Measurements from ENCODE around the gene CBFA2T2. TPM values are rescaled to one million over a fixed set of nuclear protein-coding genes. Genes with fewer than 3 reads are reported as not detected.
A peak's percentile ranks its signal among the peaks of the same experiment; 100 is the strongest.

Gene CBFA2T2
- total RNA-seq, 1 donor from 2014 or later = 84.1 TPM

- H3K36me3 Mint-ChIP-seq (ENCODE audit: unreplicated experiment) = no peaks in the 10 kb centered on the region
- H3K27me3 Mint-ChIP-seq (ENCODE audit: unreplicated experiment) = peaks cover 21% of the 10 kb centered on the region
- peaks cover 35% of the 10 kb centered on the region for H3K9me3 Mint-ChIP-seq (ENCODE audit: unreplicated experiment)
- peak overlapping the region; percentile 67 for H3K4me3 Mint-ChIP-seq (ENCODE audit: unreplicated experiment)
- no peak for TF ChIP-seq CTCF (IDR thresholded peaks at IDR 0.05; ENCODE audit: partially characterized antibody, unreplicated experiment)
- H3K4me1 Mint-ChIP-seq (ENCODE audit: low read depth, unreplicated experiment) = peaks cover 57% of the 10 kb centered on the region
- no peak for DNase-seq
- peak overlapping the region; percentile 88 for H3K27ac Mint-ChIP-seq (ENCODE audit: unreplicated experiment)
These were observed 161.1 kb downstream of the CBFA2T2 start for GRCh38 chr20:33650753-33651561.

GRCh38 chr20:33651562-33652048 lies 161.7 kb downstream of the CBFA2T2 start:
- Mint-ChIP-seq H3K36me3 (ENCODE audit: unreplicated experiment) (no peaks in the 10 kb centered on the region), H3K27me3 (ENCODE audit: unreplicated experiment) (peaks cover 21% of the 10 kb centered on the region), H3K4me3 (ENCODE audit: unreplicated experiment) (peak overlapping the region; percentile 67), H3K9me3 (ENCODE audit: unreplicated experiment) (peaks cover 32% of the 10 kb centered on the region), H3K27ac (ENCODE audit: unreplicated experiment) (peak overlapping the region; percentile 88), H3K4me1 (ENCODE audit: low read depth, unreplicated experiment) (peaks cover 55% of the 10 kb centered on the region)
- no peak for TF ChIP-seq CTCF (IDR thresholded peaks at IDR 0.05; ENCODE audit: partially characterized antibody, unreplicated experiment)
- no peak for DNase-seq

- Mint-ChIP-seq H3K27me3 (ENCODE audit: unreplicated experiment) (peaks cover 18% of the 10 kb centered on the region), H3K9me3 (ENCODE audit: unreplicated experiment) (peaks cover 32% of the 10 kb centered on the region), H3K4me3 (ENCODE audit: unreplicated experiment) (no peak overlapping the region), H3K4me1 (ENCODE audit: low read depth, unreplicated experiment) (peaks cover 52% of the 10 kb centered on the region), H3K36me3 (ENCODE audit: unreplicated experiment) (no peaks in the 10 kb centered on the region), H3K27ac (ENCODE audit: unreplicated experiment) (peak overlapping the region; percentile 31)
- TF ChIP-seq CTCF (IDR thresholded peaks at IDR 0.05; ENCODE audit: partially characterized antibody, unreplicated experiment) = peak; percentile 84
- peak; percentile 84 for DNase-seq
These were observed 163.5 kb downstream of the CBFA2T2 start for GRCh38 chr20:33653218-33653899.

GRCh38 chr20:33653900-33654596 lies 164.2 kb downstream of the CBFA2T2 start:
- Mint-ChIP-seq H3K4me3 (ENCODE audit: unreplicated experiment) (no peak overlapping the region), H3K9me3 (ENCODE audit: unreplicated experiment) (peaks cover 30% of the 10 kb centered on the region), H3K4me1 (ENCODE audit: low read depth, unreplicated experiment) (peaks cover 46% of the 10 kb centered on the region), H3K36me3 (ENCODE audit: unreplicated experiment) (no peaks in the 10 kb centered on the region), H3K27ac (ENCODE audit: unreplicated experiment) (peak overlapping the region; percentile 31), H3K27me3 (ENCODE audit: unreplicated experiment) (peaks cover 20% of the 10 kb centered on the region)
- no peak for DNase-seq
- TF ChIP-seq CTCF (IDR thresholded peaks at IDR 0.05; ENCODE audit: partially characterized antibody, unreplicated experiment) = no peak
